Muscle of leg (tissue), 11 donors: ENCODE measurements around the gene KRTAP1-3. TPM values are rescaled to one million over a fixed set of nuclear protein-coding genes. Genes with fewer than 3 reads are reported as not detected.

Experiments used
- DNase-seq: peaks from one replicate; pipeline ENCODE4 v3.0.0; 2013
- H3K27ac ChIP-seq: one replicate; pipeline ENCODE4 v1.5.1; 2013; ENCODE audit warnings: mild to moderate bottlenecking, low read length, control low read depth
- H3K27me3 ChIP-seq: one replicate; pipeline ENCODE4 v1.6.1; 2013; ENCODE audit warnings: low read length; ENCODE audit not compliant: control insufficient read depth, insufficient read depth
- H3K36me3 ChIP-seq: one replicate; pipeline ENCODE4 v1.6.1; 2013; ENCODE audit warnings: low read length; ENCODE audit not compliant: control insufficient read depth, insufficient read depth
- H3K4me1 ChIP-seq: one replicate; pipeline ENCODE4 v1.6.1; 2013; ENCODE audit warnings: low read length; ENCODE audit not compliant: control insufficient read depth, insufficient read depth
- H3K4me3 ChIP-seq: one replicate; pipeline ENCODE4 v1.5.1; 2013; ENCODE audit warnings: low read length, control low read depth
- H3K9me3 ChIP-seq: replicated peaks from 2 replicates; pipeline ENCODE4 v1.6.1; 2013; ENCODE audit warnings: low read depth, low read length; ENCODE audit not compliant: control insufficient read depth
- WGBS: methylation state at CpG from one replicate; pipeline ENCODE4 v1.1.5; 2013; ENCODE audit warnings: missing lambda C conversion rate; ENCODE audit not compliant: insufficient coverage; 5-methylcytosine and 5-hydroxymethylcytosine counted together
- polyA plus RNA-seq, 8 donors: library from polyadenylated mRNA; unstranded; fragments of 120-200 nt; gene quantifications; one replicate each; pipeline versions ENCODE4 v1.2.1 to v1.2.3, GENCODE V29; 2013; ENCODE audit warnings: inconsistent platforms in 1 of 8, low replicate concordance in 1 of 8; ENCODE audit not compliant: insufficient read length in 8 of 8, insufficient read depth in 1 of 8
- total RNA-seq: library from RNA; stranded (reverse); fragments of 120-200 nt; gene quantifications from one replicate; pipeline ENCODE4 v1.2.4, GENCODE V29; 2013

The KRTAP1-3 gene
- total and polyA plus RNA-seq, 9 donors, result 0.12 to 0.32 TPM; not detected in 7

DNA sequence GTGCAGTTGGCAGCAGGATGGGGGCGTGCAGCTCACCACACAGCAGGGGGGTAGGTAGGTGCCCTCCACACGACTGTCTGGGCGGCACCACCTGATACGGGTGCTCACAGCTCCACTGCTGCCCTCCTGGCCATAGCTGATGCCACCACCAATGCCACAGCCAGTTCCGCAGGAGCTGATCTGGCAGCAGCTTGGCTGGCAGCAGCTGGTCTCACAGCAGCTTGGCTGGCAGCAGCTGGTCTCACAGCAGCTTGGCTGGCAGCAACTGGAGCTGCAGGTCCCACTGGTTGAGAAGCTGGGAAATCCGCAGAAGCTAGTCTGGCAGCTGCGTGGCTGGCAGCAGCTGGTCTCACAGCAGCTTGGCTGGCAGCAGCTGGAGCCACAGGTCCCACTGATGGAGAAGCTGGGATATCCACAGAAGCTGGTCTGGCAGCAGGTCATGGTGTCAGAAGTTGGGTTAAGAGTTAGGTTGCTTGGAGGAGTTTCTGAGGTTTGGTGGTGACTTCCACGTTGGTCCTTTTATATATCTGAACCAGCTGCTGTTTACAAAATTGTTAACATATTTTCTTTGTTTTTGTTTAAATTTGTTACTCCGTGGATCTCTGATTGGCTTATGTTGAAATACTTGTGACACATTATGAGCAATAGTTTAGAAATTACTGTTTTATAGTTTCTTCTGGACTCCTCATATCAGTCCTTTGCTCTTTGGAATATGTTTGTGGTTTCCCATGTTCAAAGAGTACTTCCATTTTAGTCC, 7.8 kb downstream of the KRTAP1-3 start, which contains the start of gene KRTAP1-5:
TSS of gene KRTAP1-5 (minus strand) at position 494 of the 757 bp plus-strand sequence. CDS start at position 441, 53 bp downstream.
- WGBS, result 81% methylated on average over 7 of the region's 9 CpGs
- Histone ChIP-seq H3K27me3 (no peaks in the 10 kb centered on the region), H3K4me1 (no peaks in the 10 kb centered on the region), H3K27ac (no peak within 1 kb of the TSS), H3K9me3 (no peaks in the 10 kb centered on the region), H3K4me3 (no peak within 1 kb of the TSS), H3K36me3 (no peaks in the 10 kb centered on the region)
- peak; percentile 44 for DNase-seq

DNA sequence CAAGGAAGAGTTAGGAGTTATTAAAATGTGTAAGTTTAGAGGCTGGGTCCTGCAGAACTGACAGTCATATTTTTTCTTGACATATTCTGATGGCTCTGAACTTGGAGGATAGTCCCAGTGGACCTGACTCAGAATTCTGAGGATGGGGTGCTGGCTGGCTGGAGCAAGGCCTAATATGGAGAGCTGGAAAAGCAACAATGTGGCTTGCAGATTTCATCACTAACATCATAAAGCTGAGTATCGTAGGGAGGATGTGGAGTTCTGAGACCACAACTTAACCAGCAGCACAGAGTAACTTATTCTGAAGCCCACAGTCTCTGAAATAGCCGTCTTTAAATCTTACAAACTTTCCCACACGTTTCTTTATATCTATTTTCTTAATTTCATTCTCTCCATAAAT, 10.0 kb downstream of the KRTAP1-3 start:
- Histone ChIP-seq H3K27ac (no peak overlapping the region), H3K27me3 (no peaks in the 10 kb centered on the region), H3K9me3 (peaks cover 3% of the 10 kb centered on the region), H3K36me3 (no peaks in the 10 kb centered on the region), H3K4me1 (no peaks in the 10 kb centered on the region), H3K4me3 (no peak overlapping the region)
- no peak for DNase-seq
- no CpG with 5 or more reads among the region's 3 CpGs for WGBS

DNA sequence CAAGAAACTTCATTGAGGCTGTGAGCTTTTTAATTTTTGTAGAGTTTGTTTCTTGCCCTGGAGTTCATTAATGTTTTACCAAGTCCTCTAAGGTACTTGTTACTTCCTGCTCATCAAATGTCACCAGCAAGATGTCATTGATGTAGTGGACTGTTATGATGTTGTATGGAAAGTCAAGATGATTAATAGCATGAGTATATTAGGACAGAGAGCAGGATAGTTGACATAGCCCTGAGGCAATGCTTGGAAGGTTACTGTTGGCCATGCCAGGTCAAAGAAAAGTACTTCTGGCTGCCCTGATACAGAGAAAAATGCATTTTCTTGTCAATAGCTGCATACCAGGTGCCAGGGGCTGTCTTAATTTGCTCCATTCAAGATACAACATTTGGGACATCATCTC, 14.3 kb downstream of the KRTAP1-3 start:
- Histone ChIP-seq H3K27ac (no peak overlapping the region), H3K9me3 (peaks cover 3% of the 10 kb centered on the region), H3K27me3 (no peaks in the 10 kb centered on the region), H3K4me3 (no peak overlapping the region), H3K36me3 (no peaks in the 10 kb centered on the region), H3K4me1 (no peaks in the 10 kb centered on the region)
- DNase-seq, result no peak

GRCh38 chr17:41019415-41019814, 15.3 kb downstream of the KRTAP1-3 start:
- H3K27ac ChIP-seq, result no peak overlapping the region
- H3K4me3 ChIP-seq, result no peak overlapping the region
- peaks cover 3% of the 10 kb centered on the region for H3K9me3 ChIP-seq
- DNase-seq, result no peak
- WGBS, result 100% methylated on average over 2 of the region's 3 CpGs
- H3K4me1 ChIP-seq, result no peaks in the 10 kb centered on the region
- no peaks in the 10 kb centered on the region for H3K27me3 ChIP-seq
- H3K36me3 ChIP-seq, result no peaks in the 10 kb centered on the region

- 65% methylated on average over 2 of the region's 3 CpGs for WGBS
- Histone ChIP-seq H3K27me3 (no peaks in the 10 kb centered on the region), H3K4me1 (no peaks in the 10 kb centered on the region), H3K27ac (no peak overlapping the region), H3K9me3 (peaks cover 3% of the 10 kb centered on the region), H3K36me3 (no peaks in the 10 kb centered on the region), H3K4me3 (no peak overlapping the region)
- no peak for DNase-seq
Observed at GRCh38 chr17:41018541-41018940, 16.1 kb downstream of the KRTAP1-3 start.

DNA sequence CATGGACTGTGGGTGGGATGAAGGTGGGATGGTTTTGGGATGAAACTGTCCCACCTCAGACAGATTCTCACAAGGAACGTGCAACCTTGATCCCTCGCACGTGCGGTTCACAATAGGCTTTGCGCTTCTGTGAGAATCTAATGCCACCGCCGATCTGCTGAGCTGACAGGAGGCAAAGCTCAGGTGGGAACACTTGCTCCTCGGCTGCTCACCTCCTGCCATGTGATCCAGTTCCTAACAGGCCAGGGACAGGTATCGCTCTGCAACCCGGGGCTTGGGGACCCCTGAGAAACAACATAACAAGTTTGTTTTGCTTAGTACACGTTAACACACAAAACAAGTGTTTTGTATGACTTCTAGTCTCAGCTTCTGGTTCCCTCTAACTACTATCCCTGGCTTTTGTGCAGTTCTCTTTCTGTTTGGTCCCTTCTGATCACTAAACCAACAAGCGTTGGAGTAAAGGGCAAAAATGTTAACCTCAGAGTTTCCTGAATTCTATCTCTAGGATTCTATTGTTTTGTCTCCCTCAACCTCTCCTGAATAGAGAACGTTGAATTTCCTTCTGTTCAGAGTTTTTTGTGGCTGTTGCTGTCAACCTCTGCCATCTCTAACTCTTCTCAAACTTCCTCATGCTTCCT, 18.0 kb downstream of the KRTAP1-3 start:
- peaks cover 3% of the 10 kb centered on the region for H3K9me3 ChIP-seq
- DNase-seq, result no peak
- 84% methylated on average over 10 of the region's 13 CpGs for WGBS
- no peak overlapping the region for H3K4me3 ChIP-seq
- no peaks in the 10 kb centered on the region for H3K36me3 ChIP-seq
- H3K27ac ChIP-seq, result no peak overlapping the region
- H3K4me1 ChIP-seq, result peaks cover 3% of the 10 kb centered on the region
- no peaks in the 10 kb centered on the region for H3K27me3 ChIP-seq

- H3K9me3 ChIP-seq, result no peaks in the 10 kb centered on the region
- no peak overlapping the region for H3K4me3 ChIP-seq
- no peak overlapping the region for H3K27ac ChIP-seq
- H3K36me3 ChIP-seq, result no peaks in the 10 kb centered on the region
- WGBS, result 68% methylated on average over 3 of the region's 7 CpGs
- no peak for DNase-seq
- peaks cover 3% of the 10 kb centered on the region for H3K4me1 ChIP-seq
- H3K27me3 ChIP-seq, result no peaks in the 10 kb centered on the region
Observed at GRCh38 chr17:41015454-41015853, 19.2 kb downstream of the KRTAP1-3 start.

GRCh38 chr17:41013606-41014005, 21.1 kb downstream of the KRTAP1-3 start:
- Histone ChIP-seq H3K27me3 (no peaks in the 10 kb centered on the region), H3K27ac (no peak overlapping the region), H3K4me3 (no peak overlapping the region), H3K9me3 (no peaks in the 10 kb centered on the region), H3K36me3 (no peaks in the 10 kb centered on the region), H3K4me1 (peaks cover 6% of the 10 kb centered on the region)
- no CpG with 5 or more reads among the region's 1 CpG for WGBS
- peak; percentile 72 for DNase-seq

DNA sequence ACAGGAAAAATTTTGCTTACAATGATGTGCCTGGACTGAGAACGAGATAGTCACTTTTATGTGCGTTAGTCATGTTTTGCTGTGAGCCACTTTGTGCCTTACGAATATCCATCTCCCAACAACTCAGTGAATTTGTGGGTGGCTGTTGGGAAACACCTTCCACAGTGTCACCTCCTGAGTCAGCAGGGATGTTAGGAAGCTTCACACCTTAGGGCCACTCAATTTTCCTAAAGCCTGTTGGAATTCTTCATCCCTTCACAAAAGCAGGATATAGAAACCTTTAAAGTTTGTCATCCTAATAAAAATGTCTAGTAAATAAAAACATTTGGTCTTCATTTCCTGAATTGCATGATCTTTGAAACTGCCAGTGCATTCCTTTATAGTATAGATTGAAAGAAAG, 21.5 kb downstream of the KRTAP1-3 start:
- peaks cover 6% of the 10 kb centered on the region for H3K4me1 ChIP-seq
- no peak overlapping the region for H3K4me3 ChIP-seq
- no peak overlapping the region for H3K27ac ChIP-seq
- WGBS, result no CpG with 5 or more reads among the region's 3 CpGs
- H3K9me3 ChIP-seq, result no peaks in the 10 kb centered on the region
- no peaks in the 10 kb centered on the region for H3K36me3 ChIP-seq
- no peak for DNase-seq
- no peaks in the 10 kb centered on the region for H3K27me3 ChIP-seq

DNA sequence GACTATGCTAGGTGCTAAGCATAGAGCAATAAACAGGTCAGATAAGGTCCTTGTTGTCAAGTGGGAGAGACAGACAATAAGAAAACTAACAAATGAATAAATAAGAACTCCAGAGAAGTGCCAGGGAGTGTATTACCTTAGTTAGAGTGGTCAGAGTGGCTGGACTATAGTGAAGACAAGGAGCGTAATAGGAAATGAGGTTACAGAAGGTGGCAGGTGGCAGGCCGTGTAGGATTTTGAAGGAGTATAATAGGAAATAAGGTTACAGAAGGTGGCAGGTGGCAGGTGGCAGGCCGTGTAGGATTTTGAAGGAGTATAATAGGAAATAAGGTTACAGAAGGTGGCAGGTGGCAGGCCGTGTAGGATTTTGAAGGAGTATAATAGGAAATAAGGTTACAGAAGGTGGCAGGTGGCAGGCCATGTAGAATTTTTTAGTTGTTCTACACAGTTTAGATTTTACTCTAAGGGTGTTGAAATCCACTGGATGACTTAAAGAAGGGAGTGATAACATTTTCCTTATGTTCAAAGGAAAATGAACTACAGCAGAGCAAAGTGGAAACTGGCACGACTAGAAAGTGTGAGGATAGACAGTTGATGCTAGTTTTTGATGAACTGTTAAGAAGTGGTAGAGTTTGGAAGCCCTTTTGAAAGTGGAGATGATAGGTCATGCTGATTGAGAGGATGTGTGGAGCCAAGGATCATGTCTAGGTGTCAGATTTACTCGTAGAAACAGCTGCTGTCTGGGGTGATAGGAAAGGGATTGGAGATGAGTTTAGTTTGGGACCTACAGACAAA, 22.2 kb downstream of the KRTAP1-3 start:
- no peaks in the 10 kb centered on the region for H3K9me3 ChIP-seq
- no peak overlapping the region for H3K27ac ChIP-seq
- no peak for DNase-seq
- no peaks in the 10 kb centered on the region for H3K36me3 ChIP-seq
- 38% methylated on average over 5 of the region's 6 CpGs for whole genome bisulfite sequencing
- H3K4me3 ChIP-seq, result no peak overlapping the region
- H3K27me3 ChIP-seq, result no peaks in the 10 kb centered on the region
- H3K4me1 ChIP-seq, result peaks cover 6% of the 10 kb centered on the region
